Ishikawa (cell line): Measurements from ENCODE around the gene STK17B.

Experiments
- EP300 ChIP-seq: IDR thresholded peaks from 2 replicates; pipeline ENCODE4 v1.6.1; 2012; ENCODE audit warnings: borderline replicate concordance
- YY1 ChIP-seq: IDR thresholded peaks from 2 replicates; pipeline ENCODE4 v1.6.1; 2012; ENCODE audit warnings: low read depth

- TF ChIP-seq YY1 (no peak), EP300 (no peak)
These were observed 46.7 kb upstream of the STK17B start for GRCh38 chr2:196218106-196218505.
